Nephron (organoid): ENCODE measurements around the gene SERINC5.
A peak's percentile ranks its signal among the peaks of the same experiment; 100 is the strongest.

Source experiments
- H3K27ac Mint-ChIP-seq, 3 experiments: 2 replicates each; pipeline ENCODE4 v1.8.0; 2020; ENCODE audit warnings: mixed read lengths in 3 of 3, mild to moderate bottlenecking in 2 of 3, moderate library complexity in 1 of 3
- H3K27me3 Mint-ChIP-seq: 2 replicates; pipeline ENCODE4 v1.8.0; 2021; ENCODE audit warnings: low read depth, mild to moderate bottlenecking, moderate library complexity, mixed read lengths
- H3K36me3 Mint-ChIP-seq: 2 replicates; pipeline ENCODE4 v1.8.0; 2020; ENCODE audit warnings: low read depth, mixed read lengths
- H3K4me1 Mint-ChIP-seq: 2 replicates; pipeline ENCODE4 v1.8.0; 2020; ENCODE audit warnings: mixed read lengths
- H3K4me3 Mint-ChIP-seq, 3 experiments: 2 replicates each; pipeline ENCODE4 v1.8.0; 2020; ENCODE audit warnings: mild to moderate bottlenecking in 3 of 3, mixed read lengths in 3 of 3, moderate library complexity in 2 of 3
- H3K9me3 Mint-ChIP-seq: 2 replicates; pipeline ENCODE4 v1.8.0; 2020; ENCODE audit warnings: mixed read lengths
- CTCF ChIP-seq, 3 experiments: fragments of 200-600 bp; sonication (generic); IDR thresholded peaks; one replicate each; pipeline ENCODE4 v1.5.0; 2021; ENCODE audit warnings: antibody characterized with exemption in 3 of 3; ENCODE audit not compliant: unreplicated experiment in 3 of 3

Gene SERINC5

DNA sequence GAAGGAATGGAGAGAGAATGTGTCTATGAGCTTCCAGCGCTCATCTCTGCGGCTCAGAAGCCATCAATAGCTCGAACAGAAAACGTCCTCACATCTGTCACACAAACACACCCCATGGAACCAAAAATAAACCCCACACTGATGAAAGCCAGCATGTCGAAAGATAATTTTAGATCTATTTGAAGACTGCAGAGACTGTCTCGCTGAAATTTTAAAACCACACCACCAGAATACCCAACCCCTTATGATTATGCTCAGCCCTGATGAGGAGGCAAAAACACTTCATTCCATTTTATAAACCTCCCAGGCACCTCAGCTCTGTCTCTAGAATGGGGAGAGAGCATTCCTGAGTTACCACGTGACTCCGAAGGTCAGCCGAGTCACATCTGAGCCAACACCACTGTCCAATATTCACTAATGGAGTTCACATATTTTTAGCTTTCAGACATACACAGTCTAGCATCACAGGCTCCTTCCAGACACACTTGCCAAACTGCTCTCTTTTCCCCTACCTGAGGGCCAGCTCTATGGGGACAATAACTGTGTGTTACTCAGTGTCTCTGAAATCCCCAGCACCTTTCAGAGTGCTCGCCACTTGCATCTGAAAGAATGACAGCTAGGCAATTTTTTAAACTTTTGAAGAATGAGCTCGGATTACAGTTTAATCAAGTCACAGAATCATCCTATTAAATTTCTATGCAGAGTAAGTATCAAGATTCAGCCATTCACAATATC is 63.2 kb downstream of the SERINC5 start:
- peak overlapping the region; percentile 98 to 99 (median 98) for H3K27ac Mint-ChIP-seq
- peaks cover 12% of the 10 kb centered on the region for H3K36me3 Mint-ChIP-seq
- TF ChIP-seq CTCF (IDR thresholded peaks at IDR 0.05; ENCODE audit: unreplicated experiment in 3 of 3): no peak
- H3K4me3 Mint-ChIP-seq: peak overlapping the region; percentile 28 to 73 (median 31)
- no peaks in the 10 kb centered on the region for H3K9me3 Mint-ChIP-seq
- H3K27me3 Mint-ChIP-seq: no peaks in the 10 kb centered on the region
- peaks cover 68% of the 10 kb centered on the region for H3K4me1 Mint-ChIP-seq

- TF ChIP-seq CTCF (IDR thresholded peaks at IDR 0.05; ENCODE audit: unreplicated experiment in 3 of 3): no peak
- H3K27ac Mint-ChIP-seq: peak overlapping the region; percentile 98 to 99 (median 98)
- peak overlapping the region in 2 of 3 experiments; percentile 31 to 73 for H3K4me3 Mint-ChIP-seq
- no peaks in the 10 kb centered on the region for H3K9me3 Mint-ChIP-seq
- H3K4me1 Mint-ChIP-seq: peaks cover 75% of the 10 kb centered on the region
- H3K27me3 Mint-ChIP-seq: no peaks in the 10 kb centered on the region
- peaks cover 18% of the 10 kb centered on the region for H3K36me3 Mint-ChIP-seq
Observed at GRCh38 chr5:80191991-80192398, 63.9 kb downstream of the SERINC5 start.

DNA sequence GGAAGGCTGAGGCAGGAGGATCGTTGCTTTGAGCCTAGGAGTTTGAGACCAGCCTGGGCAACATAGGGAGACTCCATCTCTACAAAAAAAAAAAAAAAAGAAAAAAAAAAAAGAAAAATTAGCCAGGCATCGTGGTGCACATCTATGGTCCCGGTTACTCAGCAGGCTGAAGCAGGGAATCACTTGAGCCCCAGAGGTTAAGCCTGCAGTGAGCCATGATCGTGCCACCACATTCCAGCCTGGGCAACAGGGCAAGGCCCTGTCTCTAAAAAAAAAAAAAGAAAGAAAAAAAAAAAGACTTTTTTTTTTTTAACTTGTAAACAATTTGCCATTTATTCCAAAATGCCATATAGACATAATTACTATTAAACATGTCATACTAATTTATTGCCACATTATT is 64.5 kb downstream of the SERINC5 start:
- H3K9me3 Mint-ChIP-seq: no peaks in the 10 kb centered on the region
- no peak for TF ChIP-seq CTCF (IDR thresholded peaks at IDR 0.05; ENCODE audit: unreplicated experiment in 3 of 3)
- no peaks in the 10 kb centered on the region for H3K27me3 Mint-ChIP-seq
- H3K4me1 Mint-ChIP-seq: peaks cover 78% of the 10 kb centered on the region
- H3K4me3 Mint-ChIP-seq: peak overlapping the region in 1 of 3 experiments; percentile 44
- peaks cover 16% of the 10 kb centered on the region for H3K36me3 Mint-ChIP-seq
- H3K27ac Mint-ChIP-seq: peak overlapping the region; percentile 98 to 99 (median 98)

GRCh38 chr5:80190960-80191359 is 64.9 kb downstream of the SERINC5 start:
- Mint-ChIP-seq H3K4me1 (peaks cover 77% of the 10 kb centered on the region), H3K4me3 (no peak overlapping the region), H3K36me3 (peaks cover 12% of the 10 kb centered on the region), H3K27me3 (no peaks in the 10 kb centered on the region), H3K9me3 (no peaks in the 10 kb centered on the region), H3K27ac (peak overlapping the region; percentile 72 to 99 (median 95))
- no peak for TF ChIP-seq CTCF (IDR thresholded peaks at IDR 0.05; ENCODE audit: unreplicated experiment in 3 of 3)

GRCh38 chr5:80189701-80190100 is 66.1 kb downstream of the SERINC5 start:
- H3K9me3 Mint-ChIP-seq: no peaks in the 10 kb centered on the region
- H3K36me3 Mint-ChIP-seq: peaks cover 7% of the 10 kb centered on the region
- no peak for TF ChIP-seq CTCF (IDR thresholded peaks at IDR 0.05; ENCODE audit: unreplicated experiment in 3 of 3)
- peak overlapping the region; percentile 72 to 99 (median 97) for H3K27ac Mint-ChIP-seq
- peaks cover 70% of the 10 kb centered on the region for H3K4me1 Mint-ChIP-seq
- H3K4me3 Mint-ChIP-seq: no peak overlapping the region
- no peaks in the 10 kb centered on the region for H3K27me3 Mint-ChIP-seq

DNA sequence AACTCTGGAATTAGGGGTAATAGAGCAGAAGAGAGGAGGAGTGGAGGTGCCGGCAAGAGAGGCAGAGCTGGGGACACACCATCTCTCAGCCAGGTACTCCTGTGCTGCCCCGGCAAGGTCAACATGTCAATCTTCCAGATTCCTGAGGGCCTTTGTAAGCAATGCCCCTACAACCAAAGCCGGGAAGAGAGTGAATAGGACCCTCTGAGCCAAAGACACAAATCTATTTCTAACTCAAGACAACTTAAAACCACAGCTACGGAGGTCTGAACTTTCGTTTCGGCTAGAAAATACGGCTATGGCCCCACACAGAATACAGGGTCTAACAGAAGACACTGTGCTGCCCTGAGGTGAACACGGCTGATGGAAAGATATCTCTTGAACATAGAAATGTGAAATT is 66.6 kb downstream of the SERINC5 start:
- peaks cover 7% of the 10 kb centered on the region for H3K36me3 Mint-ChIP-seq
- H3K27me3 Mint-ChIP-seq: no peaks in the 10 kb centered on the region
- H3K9me3 Mint-ChIP-seq: no peaks in the 10 kb centered on the region
- peak overlapping the region in 2 of 3 experiments; percentile 4 to 63 for H3K4me3 Mint-ChIP-seq
- H3K4me1 Mint-ChIP-seq: peaks cover 68% of the 10 kb centered on the region
- H3K27ac Mint-ChIP-seq: peak overlapping the region; percentile 72 to 99 (median 97)
- TF ChIP-seq CTCF (IDR thresholded peaks at IDR 0.05; ENCODE audit: unreplicated experiment in 3 of 3): no peak
